HFFc6 (cell line): Measurements from ENCODE around the gene ECD. TPM values are rescaled to one million over a fixed set of nuclear protein-coding genes. Genes with fewer than 3 reads are reported as not detected.

Experiments used
- DNase-seq: peaks from one replicate; pipeline ENCODE4 v3.0.0-alpha.2; 2018
- H3K27ac Mint-ChIP-seq: 2 replicates; pipeline ENCODE4 v1.8.0; 2020; ENCODE audit warnings: mild to moderate bottlenecking, mixed read lengths
- H3K27me3 Mint-ChIP-seq: 2 replicates; pipeline ENCODE4 v1.8.0; 2021; ENCODE audit warnings: mild to moderate bottlenecking, moderate library complexity, mixed read lengths; ENCODE audit not compliant: insufficient read depth
- H3K36me3 Mint-ChIP-seq: 2 replicates; pipeline ENCODE4 v1.8.0; 2021; ENCODE audit warnings: low read depth, mixed read lengths
- H3K4me1 Mint-ChIP-seq: 2 replicates; pipeline ENCODE4 v1.8.0; 2020; ENCODE audit warnings: low read depth, mixed read lengths
- H3K4me3 Mint-ChIP-seq: 2 replicates; pipeline ENCODE4 v1.8.0; 2020; ENCODE audit warnings: mild to moderate bottlenecking, moderate library complexity, mixed read lengths
- H3K9me3 Mint-ChIP-seq: 2 replicates; pipeline ENCODE4 v1.8.0; 2020; ENCODE audit warnings: mild to moderate bottlenecking, mixed read lengths
- CTCF ChIP-seq: fragments of 200-600 bp; sonication (generic); IDR thresholded peaks from 2 replicates; pipeline ENCODE4 v1.5.0; 2021; ENCODE audit warnings: antibody characterized with exemption, mild to moderate bottlenecking
- total RNA-seq, 6 experiments: library from RNA; stranded (reverse); fragmentation: NEBNext Ultra II Directional; extraction: Animal tissue kit (Norgen Biotek cat#: 25700); gene quantifications; 2 replicates in 1 of 6; 3 replicates in 5 of 6; pipeline ENCODE4 v1.2.3, GENCODE V29; 2021

Gene ECD
- total RNA-seq, 6 experiments from 2014 or later, result 31.3 to 39.0 (median 33.6) TPM

GRCh38 chr10:73207883-73208282 lies 40.1 kb upstream of the ECD start:
- no peak overlapping the region for H3K27ac Mint-ChIP-seq
- DNase-seq, result no peak

GRCh38 chr10:73206385-73206784 lies 38.6 kb upstream of the ECD start:
- TF ChIP-seq CTCF, result no peak
- Mint-ChIP-seq H3K9me3 (peaks cover 11% of the 10 kb centered on the region), H3K36me3 (peaks cover 20% of the 10 kb centered on the region), H3K27ac (no peak overlapping the region), H3K4me3 (no peak overlapping the region), H3K27me3 (peaks cover 2% of the 10 kb centered on the region; the same call in 1 of the 2 replicates), H3K4me1 (peaks cover 16% of the 10 kb centered on the region)
- no peak for DNase-seq

More at GRCh38 chr10:73207883-73208282, 40.1 kb upstream of the ECD start:
- TF ChIP-seq CTCF, result no peak
- no peaks in the 10 kb centered on the region for H3K27me3 Mint-ChIP-seq
- H3K36me3 Mint-ChIP-seq, result peaks cover 26% of the 10 kb centered on the region
- H3K9me3 Mint-ChIP-seq, result peaks cover 11% of the 10 kb centered on the region
- no peak overlapping the region for H3K4me3 Mint-ChIP-seq
- H3K4me1 Mint-ChIP-seq, result peaks cover 16% of the 10 kb centered on the region

- no peak for TF ChIP-seq CTCF
- H3K27me3 Mint-ChIP-seq, result peaks cover 2% of the 10 kb centered on the region; the same call in 1 of the 2 replicates
- H3K36me3 Mint-ChIP-seq, result peaks cover 20% of the 10 kb centered on the region
- peaks cover 11% of the 10 kb centered on the region for H3K9me3 Mint-ChIP-seq
- H3K4me3 Mint-ChIP-seq, result no peak overlapping the region
- no peak overlapping the region for H3K27ac Mint-ChIP-seq
- no peak for DNase-seq
- H3K4me1 Mint-ChIP-seq, result peaks cover 16% of the 10 kb centered on the region
Measured at GRCh38 chr10:73205890-73206289, 38.1 kb upstream of the ECD start.

GRCh38 chr10:73205081-73205480 lies 37.3 kb upstream of the ECD start:
- TF ChIP-seq CTCF, result no peak
- Mint-ChIP-seq H3K36me3 (peaks cover 28% of the 10 kb centered on the region), H3K27ac (no peak overlapping the region; the same call in 1 of the 2 replicates), H3K9me3 (peaks cover 11% of the 10 kb centered on the region), H3K4me1 (peaks cover 15% of the 10 kb centered on the region), H3K27me3 (peaks cover 2% of the 10 kb centered on the region; the same call in 1 of the 2 replicates), H3K4me3 (no peak overlapping the region)
- DNase-seq, result no peak

GRCh38 chr10:73190188-73190587 lies 22.4 kb upstream of the ECD start:
- DNase-seq, result no peak
- Mint-ChIP-seq H3K4me3 (no peak overlapping the region), H3K4me1 (no peaks in the 10 kb centered on the region), H3K27me3 (no peaks in the 10 kb centered on the region), H3K27ac (no peak overlapping the region), H3K36me3 (no peaks in the 10 kb centered on the region), H3K9me3 (no peaks in the 10 kb centered on the region)
- no peak for TF ChIP-seq CTCF

GRCh38 chr10:73186266-73186665 lies 18.5 kb upstream of the ECD start:
- Mint-ChIP-seq H3K4me1 (peaks cover 35% of the 10 kb centered on the region), H3K4me3 (no peak overlapping the region), H3K36me3 (peaks cover 13% of the 10 kb centered on the region), H3K27ac (no peak overlapping the region), H3K9me3 (peaks cover 8% of the 10 kb centered on the region; the same call in 1 of the 2 replicates), H3K27me3 (no peaks in the 10 kb centered on the region; the same call in 1 of the 2 replicates)
- DNase-seq, result no peak
- no peak for TF ChIP-seq CTCF
